Heart left ventricle (tissue), 13 donors: ENCODE data around the gene ACOT4.

Experiments used
- POLR2A ChIP-seq, 2 donors: fragments of 450-650 bp; IDR thresholded peaks; one replicate each; pipeline ENCODE4 v1.6.1; 2017; ENCODE audit warnings: antibody characterized with exemption in 2 of 2, mild to moderate bottlenecking in 2 of 2, moderate library complexity in 2 of 2
- TF ChIP-seq, protein P1 (sequence below), 12 donors: fragments of 200-600 bp; sonication (generic) in 4 of 12; IDR thresholded peaks; one replicate each; pipeline versions ENCODE4 v1.5.0 to v1.8.0; 2018 to 2022; ENCODE audit warnings: antibody characterized with exemption in 12 of 12, mild to moderate bottlenecking in 5 of 12
- donor health status: ischemic (EF 13 %, LVEDD 7.1; RV severe dilation, severe dysfunction).
- donor health status: DM: no; HTN: yes; CAD: no.
- donor health status: DM: no; HTN: no; CAD: no.
- donor health status: ischemic (EF 25% LVEDD 6.9; RV normal size, moderate dysfunction).
- donor health status: ischemic (EF 25% LVEDD 5.7; RV mildly dilated, moderate dysfunction).
- donor health status: ischemic (EF 35%, LVEDD 5.7; RV mildly dilated, moderate dysfunction).
- donor health status: nonischemic (EF 11% LVEDD 7.7; RV severe dilation, severe dysfunction).
- donor health status: DM: yes; HTN: yes; CAD: no.
- donor health status: PGD.
- donor health status: ischemic (EF 29% LVEDD 5.4; RV normal size, mild dysfunction).
- donor health status: nonischemic (EF 23%, LVEDD 6.1; RV moderate dilation, normal function).

DNA sequence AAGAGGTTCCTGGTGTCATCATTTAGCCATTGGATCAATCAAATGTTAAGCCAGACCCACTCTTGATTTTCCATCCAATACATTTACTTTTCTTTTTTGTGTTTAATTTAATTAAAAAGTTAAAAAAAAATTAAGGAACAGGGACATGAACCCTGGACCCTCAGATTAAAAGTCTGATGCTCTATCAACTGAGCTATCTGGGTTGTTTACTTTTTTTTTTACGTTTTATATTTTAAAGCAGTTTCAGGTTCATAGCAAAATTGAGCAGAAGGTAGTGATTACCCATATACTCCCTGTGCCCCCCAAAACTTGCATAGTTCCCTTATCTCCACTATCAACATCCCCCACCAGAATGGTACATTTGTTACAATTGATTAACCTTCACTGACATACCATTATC is 3.0 kb upstream of the ACOT4 start:
- TF ChIP-seq, protein P1, sequence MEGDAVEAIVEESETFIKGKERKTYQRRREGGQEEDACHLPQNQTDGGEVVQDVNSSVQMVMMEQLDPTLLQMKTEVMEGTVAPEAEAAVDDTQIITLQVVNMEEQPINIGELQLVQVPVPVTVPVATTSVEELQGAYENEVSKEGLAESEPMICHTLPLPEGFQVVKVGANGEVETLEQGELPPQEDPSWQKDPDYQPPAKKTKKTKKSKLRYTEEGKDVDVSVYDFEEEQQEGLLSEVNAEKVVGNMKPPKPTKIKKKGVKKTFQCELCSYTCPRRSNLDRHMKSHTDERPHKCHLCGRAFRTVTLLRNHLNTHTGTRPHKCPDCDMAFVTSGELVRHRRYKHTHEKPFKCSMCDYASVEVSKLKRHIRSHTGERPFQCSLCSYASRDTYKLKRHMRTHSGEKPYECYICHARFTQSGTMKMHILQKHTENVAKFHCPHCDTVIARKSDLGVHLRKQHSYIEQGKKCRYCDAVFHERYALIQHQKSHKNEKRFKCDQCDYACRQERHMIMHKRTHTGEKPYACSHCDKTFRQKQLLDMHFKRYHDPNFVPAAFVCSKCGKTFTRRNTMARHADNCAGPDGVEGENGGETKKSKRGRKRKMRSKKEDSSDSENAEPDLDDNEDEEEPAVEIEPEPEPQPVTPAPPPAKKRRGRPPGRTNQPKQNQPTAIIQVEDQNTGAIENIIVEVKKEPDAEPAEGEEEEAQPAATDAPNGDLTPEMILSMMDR (IDR thresholded peaks at IDR 0.05), result no peak
- no peak for TF ChIP-seq POLR2A (IDR thresholded peaks at IDR 0.05)
